ENCODE data around the gene ASPSCR1.
"Not testable (repeated sequence)": the region's sequence is repeated elsewhere in the genome, so short reads cannot be mapped to it uniquely, and the experiment has no call there.

Gene ASPSCR1

GRCh38 chr17:82029990-82030469 is 52.6 kb downstream of the ASPSCR1 start:
- no peaks in the 10 kb centered on the region for H3K27me3 Mint-ChIP-seq (ENCODE audit: low read depth)
- no peak overlapping the region for H3K27ac Mint-ChIP-seq
- DNase-seq (ENCODE audit: low spot score): no peak
- H3K36me3 Mint-ChIP-seq (ENCODE audit: low read depth): peaks cover 13% of the 10 kb centered on the region
- H3K9me3 Mint-ChIP-seq: no peaks in the 10 kb centered on the region
- H3K4me3 Mint-ChIP-seq: no peak overlapping the region
- peaks cover 7% of the 10 kb centered on the region for H3K4me1 Mint-ChIP-seq (ENCODE audit: low read depth)

GRCh38 chr17:82030470-82031302 is 53.3 kb downstream of the ASPSCR1 start:
- H3K27me3 Mint-ChIP-seq (ENCODE audit: low read depth): no peaks in the 10 kb centered on the region
- peak overlapping the region; percentile 79 for H3K27ac Mint-ChIP-seq
- peak overlapping the region; percentile 87 for H3K4me3 Mint-ChIP-seq
- no peaks in the 10 kb centered on the region for H3K9me3 Mint-ChIP-seq
- DNase-seq (ENCODE audit: low spot score): peak; percentile 85
- peaks cover 15% of the 10 kb centered on the region for H3K36me3 Mint-ChIP-seq (ENCODE audit: low read depth)
- H3K4me1 Mint-ChIP-seq (ENCODE audit: low read depth): peaks cover 10% of the 10 kb centered on the region

- peak within 1 kb of the TSS; percentile 79 for H3K27ac Mint-ChIP-seq
- H3K9me3 Mint-ChIP-seq: no peaks in the 10 kb centered on the region
- H3K4me3 Mint-ChIP-seq: peak within 1 kb of the TSS; percentile 87
- DNase-seq (ENCODE audit: low spot score): no peak
- peaks cover 13% of the 10 kb centered on the region for H3K4me1 Mint-ChIP-seq (ENCODE audit: low read depth)
- H3K36me3 Mint-ChIP-seq (ENCODE audit: low read depth): peaks cover 15% of the 10 kb centered on the region
- H3K27me3 Mint-ChIP-seq (ENCODE audit: low read depth): no peaks in the 10 kb centered on the region
Measured at GRCh38 chr17:82031303-82031884, 54.0 kb downstream of the ASPSCR1 start, which contains the start of gene RAC3. RAC3 (plus strand) TSS chr17:82031678; CDS start chr17:82031762, 84 bp downstream.

GRCh38 chr17:82031885-82032627 is 54.6 kb downstream of the ASPSCR1 start:
- H3K36me3 Mint-ChIP-seq (ENCODE audit: low read depth): peaks cover 15% of the 10 kb centered on the region
- peak overlapping the region; percentile 70 for H3K4me3 Mint-ChIP-seq
- peak; percentile 46 for DNase-seq (ENCODE audit: low spot score)
- H3K9me3 Mint-ChIP-seq: no peaks in the 10 kb centered on the region
- H3K27ac Mint-ChIP-seq: no peak overlapping the region
- no peaks in the 10 kb centered on the region for H3K27me3 Mint-ChIP-seq (ENCODE audit: low read depth)
- peaks cover 11% of the 10 kb centered on the region for H3K4me1 Mint-ChIP-seq (ENCODE audit: low read depth)

GRCh38 chr17:82033359-82034085 is 56.1 kb downstream of the ASPSCR1 start:
- no peak for DNase-seq (ENCODE audit: low spot score)
- Mint-ChIP-seq H3K36me3 (ENCODE audit: low read depth) (peaks cover 12% of the 10 kb centered on the region), H3K9me3 (no peaks in the 10 kb centered on the region), H3K27ac (no peak overlapping the region), H3K27me3 (ENCODE audit: low read depth) (no peaks in the 10 kb centered on the region), H3K4me3 (no peak overlapping the region), H3K4me1 (ENCODE audit: low read depth) (peaks cover 11% of the 10 kb centered on the region)

GRCh38 chr17:82034371-82035011 is 57.1 kb downstream of the ASPSCR1 start:
- peaks cover 19% of the 10 kb centered on the region for H3K4me1 Mint-ChIP-seq (ENCODE audit: low read depth)
- peaks cover 11% of the 10 kb centered on the region for H3K36me3 Mint-ChIP-seq (ENCODE audit: low read depth)
- H3K27me3 Mint-ChIP-seq (ENCODE audit: low read depth): no peaks in the 10 kb centered on the region
- H3K4me3 Mint-ChIP-seq: no peak overlapping the region
- no peak for DNase-seq (ENCODE audit: low spot score)
- H3K9me3 Mint-ChIP-seq: no peaks in the 10 kb centered on the region
- no peak overlapping the region for H3K27ac Mint-ChIP-seq

- no peaks in the 10 kb centered on the region for H3K9me3 Mint-ChIP-seq
- H3K36me3 Mint-ChIP-seq (ENCODE audit: low read depth): peaks cover 9% of the 10 kb centered on the region
- H3K27ac Mint-ChIP-seq: no peak overlapping the region
- H3K27me3 Mint-ChIP-seq (ENCODE audit: low read depth): no peaks in the 10 kb centered on the region
- no peak for DNase-seq (ENCODE audit: low spot score)
- H3K4me1 Mint-ChIP-seq (ENCODE audit: low read depth): peaks cover 19% of the 10 kb centered on the region
- peak overlapping the region; percentile 74 for H3K4me3 Mint-ChIP-seq
Measured at GRCh38 chr17:82035488-82035887, 58.1 kb downstream of the ASPSCR1 start.

- no peak overlapping the region for H3K27ac Mint-ChIP-seq
- DNase-seq (ENCODE audit: low spot score): no peak
- H3K4me3 Mint-ChIP-seq: peak overlapping the region; percentile 74
- H3K27me3 Mint-ChIP-seq (ENCODE audit: low read depth): no peaks in the 10 kb centered on the region
- H3K36me3 Mint-ChIP-seq (ENCODE audit: low read depth): peaks cover 9% of the 10 kb centered on the region
- no peaks in the 10 kb centered on the region for H3K9me3 Mint-ChIP-seq
- peaks cover 19% of the 10 kb centered on the region for H3K4me1 Mint-ChIP-seq (ENCODE audit: low read depth)
Measured at GRCh38 chr17:82035956-82036633, 58.7 kb downstream of the ASPSCR1 start.

- H3K4me1 Mint-ChIP-seq (ENCODE audit: low read depth): peaks cover 19% of the 10 kb centered on the region
- H3K9me3 Mint-ChIP-seq: no peaks in the 10 kb centered on the region
- no peaks in the 10 kb centered on the region for H3K27me3 Mint-ChIP-seq (ENCODE audit: low read depth)
- DNase-seq (ENCODE audit: low spot score): no peak
- H3K27ac Mint-ChIP-seq: no peak overlapping the region
- H3K4me3 Mint-ChIP-seq: peak overlapping the region; percentile 74
- H3K36me3 Mint-ChIP-seq (ENCODE audit: low read depth): peaks cover 9% of the 10 kb centered on the region
Measured at GRCh38 chr17:82036634-82037091, 59.2 kb downstream of the ASPSCR1 start.

- Mint-ChIP-seq H3K36me3 (ENCODE audit: low read depth) (peaks cover 9% of the 10 kb centered on the region), H3K4me1 (ENCODE audit: low read depth) (peaks cover 19% of the 10 kb centered on the region), H3K4me3 (peak within 1 kb of the TSS; percentile 83), H3K27ac (peak within 1 kb of the TSS; percentile 97), H3K27me3 (ENCODE audit: low read depth) (no peaks in the 10 kb centered on the region), H3K9me3 (no peaks in the 10 kb centered on the region)
- peak; percentile 98 for DNase-seq (ENCODE audit: low spot score)
Measured at GRCh38 chr17:82037092-82037888, 59.9 kb downstream of the ASPSCR1 start, which contains the start of gene DCXR. DCXR (minus strand) TSS chr17:82037697; CDS start chr17:82037682, 15 bp downstream.

GRCh38 chr17:82037889-82038195 is 60.4 kb downstream of the ASPSCR1 start:
- Mint-ChIP-seq H3K36me3 (ENCODE audit: low read depth) (peaks cover 8% of the 10 kb centered on the region), H3K27me3 (ENCODE audit: low read depth) (no peaks in the 10 kb centered on the region), H3K27ac (peak overlapping the region; percentile 97), H3K4me3 (peak overlapping the region; percentile 83), H3K4me1 (ENCODE audit: low read depth) (peaks cover 19% of the 10 kb centered on the region), H3K9me3 (no peaks in the 10 kb centered on the region)
- no peak for DNase-seq (ENCODE audit: low spot score)

GRCh38 chr17:82038796-82039409 is 61.5 kb downstream of the ASPSCR1 start:
- H3K4me3 Mint-ChIP-seq; H3K9me3 Mint-ChIP-seq; H3K36me3 Mint-ChIP-seq (ENCODE audit: low read depth); DNase-seq (ENCODE audit: low spot score); H3K27me3 Mint-ChIP-seq (ENCODE audit: low read depth): not testable (repeated sequence)
- Mint-ChIP-seq H3K4me1 (ENCODE audit: low read depth) (peaks cover 19% of the 10 kb centered on the region), H3K27ac (peak overlapping the region; percentile 8)

Measured in T-helper 2 cell treated with Interferon-gamma antibody and Interleukin-4, amounts not matched to agents 5 μg/mL and 100 μg/mL, for 36 hours (primary cell).